Neural cell (in vitro differentiated cells): Measurements from ENCODE around the gene ECEL1. TPM values are rescaled to one million over a fixed set of nuclear protein-coding genes. Genes with fewer than 3 reads are reported as not detected.

ENCODE experiments used
- H2AFZ ChIP-seq: fragments of 200-600, 300-800 bp; sonication (generic), shearing (Covaris generic); 2 replicates; pipeline ENCODE4 v1.6.0; 2014; ENCODE audit warnings: low read depth, mild to moderate bottlenecking, antibody characterized with exemption, low read length, moderate library complexity
- H3F3A ChIP-seq: fragments of 200-600 bp; shearing (Covaris generic); 2 replicates; pipeline ENCODE4 v1.6.1; 2016; ENCODE audit warnings: mild to moderate bottlenecking, moderate library complexity, mixed read lengths, antibody characterized with exemption, low read length; ENCODE audit not compliant: insufficient read depth, poor library complexity, severe bottlenecking
- H3K27ac ChIP-seq: fragments of 200-600, 300-800 bp; sonication (generic), shearing (Covaris generic); 2 replicates; pipeline ENCODE4 v1.5.1; 2014; ENCODE audit warnings: mild to moderate bottlenecking, low read length, moderate library complexity
- H3K27me3 ChIP-seq: fragments of 300-800, 200-600 bp; sonication (generic), shearing (Covaris generic); 2 replicates; pipeline ENCODE4 v1.6.0; 2014; ENCODE audit warnings: mild to moderate bottlenecking, low read depth, low read length, moderate library complexity; ENCODE audit not compliant: insufficient read depth
- H3K36me3 ChIP-seq: fragments of 300-800, 200-600 bp; sonication (generic), shearing (Covaris generic); 2 replicates; pipeline ENCODE4 v1.5.1; 2014; ENCODE audit warnings: mild to moderate bottlenecking, antibody characterized with exemption, low read length, moderate library complexity; ENCODE audit not compliant: insufficient read depth
- H3K4me2 ChIP-seq: fragments of 300-800, 200-600 bp; sonication (generic), shearing (Covaris generic); 2 replicates; pipeline ENCODE4 v1.6.0; 2014; ENCODE audit warnings: mild to moderate bottlenecking, low read length
- H3K4me3 ChIP-seq: fragments of 300-800, 200-600 bp; sonication (generic), shearing (Covaris generic); 2 replicates; pipeline ENCODE4 v1.5.1; 2014; ENCODE audit warnings: mild to moderate bottlenecking, low read length, moderate library complexity
- H3K79me2 ChIP-seq: fragments of 200-600 bp; shearing (Covaris generic); replicated peaks from 2 replicates; pipeline ENCODE4 v1.6.0; 2014; ENCODE audit warnings: mild to moderate bottlenecking, low read length, moderate library complexity; ENCODE audit not compliant: insufficient read depth
- H3K9ac ChIP-seq: fragments of 300-800, 200-600 bp; sonication (generic), shearing (Covaris generic); 2 replicates; pipeline ENCODE4 v1.6.1; 2016; ENCODE audit warnings: mild to moderate bottlenecking, low read length, mixed read lengths
- H3K9me2 ChIP-seq: fragments of 200-600 bp; shearing (Covaris generic); 2 replicates; pipeline ENCODE4 v1.6.1; 2016; ENCODE audit warnings: mild to moderate bottlenecking, low read length, mixed read lengths; ENCODE audit not compliant: insufficient read depth
- H3K9me3 ChIP-seq: fragments of 200-600, 300-800 bp; sonication (generic), shearing (Covaris generic); 2 replicates; pipeline ENCODE4 v1.6.1; 2016; ENCODE audit warnings: mild to moderate bottlenecking, mixed run types, low read length, moderate library complexity, mixed read lengths
- H4K20me1 ChIP-seq: fragments of 200-600 bp; shearing (Covaris generic); 2 replicates; pipeline ENCODE4 v1.6.1; 2016; ENCODE audit warnings: mild to moderate bottlenecking, mixed run types; ENCODE audit not compliant: insufficient read depth
- EP300 ChIP-seq: fragments of 450-650 bp; conservative IDR thresholded peaks from 2 replicates; pipeline ENCODE4 v1.6.1; 2014; ENCODE audit warnings: antibody characterized with exemption, mild to moderate bottlenecking, moderate library complexity; ENCODE audit not compliant: poor library complexity, severe bottlenecking
- EZH2 ChIP-seq: fragments of 200-600, 300-800 bp; shearing (Covaris generic), sonication (generic); IDR thresholded peaks from 2 replicates; pipeline ENCODE4 v1.6.1; 2014; ENCODE audit warnings: antibody characterized with exemption, low read length, borderline replicate concordance, mild to moderate bottlenecking; ENCODE audit not compliant: insufficient read depth, poor library complexity, severe bottlenecking
- MXI1 ChIP-seq: fragments of 450-650 bp; conservative IDR thresholded peaks from 2 replicates; pipeline ENCODE4 v1.6.1; 2014; ENCODE audit warnings: antibody characterized with exemption, mild to moderate bottlenecking; ENCODE audit not compliant: poor library complexity, severe bottlenecking
- POLR2AphosphoS5 ChIP-seq: IDR thresholded peaks from 2 replicates; pipeline ENCODE4 v1.6.1; 2012
- RAD21 ChIP-seq: fragments of 450-650 bp; conservative IDR thresholded peaks from 2 replicates; pipeline ENCODE4 v1.6.1; 2014; ENCODE audit warnings: antibody characterized with exemption, mild to moderate bottlenecking, moderate library complexity
- SMC3 ChIP-seq: fragments of 450-650 bp; conservative IDR thresholded peaks from 2 replicates; pipeline ENCODE4 v1.6.1; 2014; ENCODE audit warnings: antibody characterized with exemption, mild to moderate bottlenecking, moderate library complexity; ENCODE audit not compliant: poor library complexity
- TAF1 ChIP-seq: IDR thresholded peaks from 2 replicates; pipeline ENCODE4 v1.6.1; 2012; ENCODE audit warnings: low read depth
- polyA plus RNA-seq: library from polyadenylated mRNA; depleted of rRNA; stranded (reverse); fragments of >200 nt; gene quantifications from 2 replicates; pipeline ENCODE4 v1.2.3, GENCODE V29; 2014
- TF ChIP-seq, protein P1 (sequence below): IDR thresholded peaks from 2 replicates; pipeline ENCODE4 v1.6.1; 2012; ENCODE audit warnings: borderline replicate concordance
- TF ChIP-seq, protein P2 (sequence below): fragments of 450-650 bp; IDR thresholded peaks from 2 replicates; pipeline ENCODE4 v1.5.1; 2014; ENCODE audit warnings: antibody characterized with exemption, mild to moderate bottlenecking, moderate library complexity; ENCODE audit not compliant: poor library complexity, severe bottlenecking

ECEL1 gene
- polyA plus RNA-seq, 1 donor from 2014 or later = 60.9 TPM

DNA sequence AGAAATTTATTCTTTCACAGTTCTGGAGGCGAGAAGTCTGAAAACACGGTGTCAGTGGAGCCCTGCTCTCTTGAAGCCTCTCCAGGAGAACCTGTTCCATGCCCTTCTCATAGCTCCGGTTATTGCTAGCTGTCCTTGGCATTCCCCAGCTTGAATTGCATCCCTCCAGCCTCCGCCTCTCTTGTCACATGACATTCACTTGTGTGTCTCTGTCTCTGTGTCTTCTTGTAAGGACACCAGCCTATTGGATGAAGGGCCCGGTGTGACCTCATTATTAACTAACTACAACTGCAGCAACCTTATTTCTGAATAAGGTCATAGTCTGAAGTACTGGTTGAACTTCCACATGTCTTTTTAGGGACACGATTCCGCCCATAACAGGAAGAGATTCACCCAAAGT, 28.0 kb upstream of the ECEL1 start:
- Histone ChIP-seq H3K9me2 (no peaks in the 10 kb centered on the region), H3K27ac (no peak overlapping the region), H2AFZ (no peak overlapping the region), H3K9me3 (no peaks in the 10 kb centered on the region), H3K4me2 (no peak overlapping the region), H3K9ac (no peak overlapping the region), H4K20me1 (no peaks in the 10 kb centered on the region), H3K27me3 (no peaks in the 10 kb centered on the region), H3F3A (no peaks in the 10 kb centered on the region), H3K79me2 (no peaks in the 10 kb centered on the region), H3K4me3 (no peak overlapping the region), H3K36me3 (no peaks in the 10 kb centered on the region)
- TF ChIP-seq POLR2AphosphoS5 (no peak), TAF1 (no peak), RAD21 (no peak), MXI1 (no peak), SMC3 (no peak), EP300 (no peak), EZH2 (no peak)
- TF ChIP-seq, protein P1, sequence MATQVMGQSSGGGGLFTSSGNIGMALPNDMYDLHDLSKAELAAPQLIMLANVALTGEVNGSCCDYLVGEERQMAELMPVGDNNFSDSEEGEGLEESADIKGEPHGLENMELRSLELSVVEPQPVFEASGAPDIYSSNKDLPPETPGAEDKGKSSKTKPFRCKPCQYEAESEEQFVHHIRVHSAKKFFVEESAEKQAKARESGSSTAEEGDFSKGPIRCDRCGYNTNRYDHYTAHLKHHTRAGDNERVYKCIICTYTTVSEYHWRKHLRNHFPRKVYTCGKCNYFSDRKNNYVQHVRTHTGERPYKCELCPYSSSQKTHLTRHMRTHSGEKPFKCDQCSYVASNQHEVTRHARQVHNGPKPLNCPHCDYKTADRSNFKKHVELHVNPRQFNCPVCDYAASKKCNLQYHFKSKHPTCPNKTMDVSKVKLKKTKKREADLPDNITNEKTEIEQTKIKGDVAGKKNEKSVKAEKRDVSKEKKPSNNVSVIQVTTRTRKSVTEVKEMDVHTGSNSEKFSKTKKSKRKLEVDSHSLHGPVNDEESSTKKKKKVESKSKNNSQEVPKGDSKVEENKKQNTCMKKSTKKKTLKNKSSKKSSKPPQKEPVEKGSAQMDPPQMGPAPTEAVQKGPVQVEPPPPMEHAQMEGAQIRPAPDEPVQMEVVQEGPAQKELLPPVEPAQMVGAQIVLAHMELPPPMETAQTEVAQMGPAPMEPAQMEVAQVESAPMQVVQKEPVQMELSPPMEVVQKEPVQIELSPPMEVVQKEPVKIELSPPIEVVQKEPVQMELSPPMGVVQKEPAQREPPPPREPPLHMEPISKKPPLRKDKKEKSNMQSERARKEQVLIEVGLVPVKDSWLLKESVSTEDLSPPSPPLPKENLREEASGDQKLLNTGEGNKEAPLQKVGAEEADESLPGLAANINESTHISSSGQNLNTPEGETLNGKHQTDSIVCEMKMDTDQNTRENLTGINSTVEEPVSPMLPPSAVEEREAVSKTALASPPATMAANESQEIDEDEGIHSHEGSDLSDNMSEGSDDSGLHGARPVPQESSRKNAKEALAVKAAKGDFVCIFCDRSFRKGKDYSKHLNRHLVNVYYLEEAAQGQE = no peak
- TF ChIP-seq, protein P2, sequence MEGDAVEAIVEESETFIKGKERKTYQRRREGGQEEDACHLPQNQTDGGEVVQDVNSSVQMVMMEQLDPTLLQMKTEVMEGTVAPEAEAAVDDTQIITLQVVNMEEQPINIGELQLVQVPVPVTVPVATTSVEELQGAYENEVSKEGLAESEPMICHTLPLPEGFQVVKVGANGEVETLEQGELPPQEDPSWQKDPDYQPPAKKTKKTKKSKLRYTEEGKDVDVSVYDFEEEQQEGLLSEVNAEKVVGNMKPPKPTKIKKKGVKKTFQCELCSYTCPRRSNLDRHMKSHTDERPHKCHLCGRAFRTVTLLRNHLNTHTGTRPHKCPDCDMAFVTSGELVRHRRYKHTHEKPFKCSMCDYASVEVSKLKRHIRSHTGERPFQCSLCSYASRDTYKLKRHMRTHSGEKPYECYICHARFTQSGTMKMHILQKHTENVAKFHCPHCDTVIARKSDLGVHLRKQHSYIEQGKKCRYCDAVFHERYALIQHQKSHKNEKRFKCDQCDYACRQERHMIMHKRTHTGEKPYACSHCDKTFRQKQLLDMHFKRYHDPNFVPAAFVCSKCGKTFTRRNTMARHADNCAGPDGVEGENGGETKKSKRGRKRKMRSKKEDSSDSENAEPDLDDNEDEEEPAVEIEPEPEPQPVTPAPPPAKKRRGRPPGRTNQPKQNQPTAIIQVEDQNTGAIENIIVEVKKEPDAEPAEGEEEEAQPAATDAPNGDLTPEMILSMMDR = no peak

DNA sequence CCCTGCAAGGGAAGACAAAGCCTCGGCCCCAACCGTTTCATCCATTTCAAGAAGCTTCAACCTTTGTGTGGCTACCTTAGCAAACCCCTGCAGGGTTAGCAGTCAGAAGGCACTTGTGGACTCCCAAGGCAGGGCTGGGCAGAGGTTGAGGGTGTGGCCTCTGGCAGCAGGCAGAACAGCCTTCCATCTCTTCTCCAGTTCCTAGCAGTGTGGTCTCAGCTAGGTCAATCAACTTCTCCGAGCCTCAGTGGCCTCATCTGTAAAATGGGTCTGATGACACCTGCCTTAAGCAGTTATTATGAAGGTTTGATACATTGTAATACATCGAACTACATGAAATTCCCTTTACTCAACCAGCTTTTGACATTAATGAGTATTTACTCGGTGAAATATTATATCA, 25.7 kb upstream of the ECEL1 start:
- Histone ChIP-seq H3K79me2 (no peaks in the 10 kb centered on the region), H3K4me3 (no peak overlapping the region), H4K20me1 (no peaks in the 10 kb centered on the region), H3K36me3 (no peaks in the 10 kb centered on the region), H3K9me3 (no peaks in the 10 kb centered on the region), H3K4me2 (no peak overlapping the region), H2AFZ (no peak overlapping the region), H3K9ac (peak overlapping the region; percentile 42), H3K27ac (peak overlapping the region; percentile 72), H3K27me3 (no peaks in the 10 kb centered on the region), H3K9me2 (no peaks in the 10 kb centered on the region), H3F3A (no peaks in the 10 kb centered on the region)
- no peak for TF ChIP-seq POLR2AphosphoS5
- TF ChIP-seq RAD21 = no peak
- no peak for TF ChIP-seq MXI1
- TF ChIP-seq EZH2 = no peak
- TF ChIP-seq SMC3 = no peak
- no peak for TF ChIP-seq EP300
- no peak for TF ChIP-seq TAF1
- TF ChIP-seq, protein P2 = no peak
- TF ChIP-seq, protein P1 = no peak
